Stomach (tissue), 4 donors: Measurements from ENCODE around the gene BBS1.

Source experiments
- CTCF ChIP-seq, 7 experiments: fragments of 450-650 bp in 4 of 7; fragments of 200-600 bp in 3 of 7; sonication (generic) in 3 of 7; IDR thresholded peaks; one replicate each; pipeline ENCODE4 v1.5.1; 2016 to 2019; ENCODE audit warnings: antibody characterized with exemption in 7 of 7, control low read depth in 2 of 7, mild to moderate bottlenecking in 1 of 7
- POLR2AphosphoS5 ChIP-seq, 3 donors: sonication (generic); formaldehyde crosslinking; IDR thresholded peaks; one replicate each; pipeline ENCODE4 v1.6.1; 2016; ENCODE audit warnings: antibody characterized with exemption in 3 of 3

DNA sequence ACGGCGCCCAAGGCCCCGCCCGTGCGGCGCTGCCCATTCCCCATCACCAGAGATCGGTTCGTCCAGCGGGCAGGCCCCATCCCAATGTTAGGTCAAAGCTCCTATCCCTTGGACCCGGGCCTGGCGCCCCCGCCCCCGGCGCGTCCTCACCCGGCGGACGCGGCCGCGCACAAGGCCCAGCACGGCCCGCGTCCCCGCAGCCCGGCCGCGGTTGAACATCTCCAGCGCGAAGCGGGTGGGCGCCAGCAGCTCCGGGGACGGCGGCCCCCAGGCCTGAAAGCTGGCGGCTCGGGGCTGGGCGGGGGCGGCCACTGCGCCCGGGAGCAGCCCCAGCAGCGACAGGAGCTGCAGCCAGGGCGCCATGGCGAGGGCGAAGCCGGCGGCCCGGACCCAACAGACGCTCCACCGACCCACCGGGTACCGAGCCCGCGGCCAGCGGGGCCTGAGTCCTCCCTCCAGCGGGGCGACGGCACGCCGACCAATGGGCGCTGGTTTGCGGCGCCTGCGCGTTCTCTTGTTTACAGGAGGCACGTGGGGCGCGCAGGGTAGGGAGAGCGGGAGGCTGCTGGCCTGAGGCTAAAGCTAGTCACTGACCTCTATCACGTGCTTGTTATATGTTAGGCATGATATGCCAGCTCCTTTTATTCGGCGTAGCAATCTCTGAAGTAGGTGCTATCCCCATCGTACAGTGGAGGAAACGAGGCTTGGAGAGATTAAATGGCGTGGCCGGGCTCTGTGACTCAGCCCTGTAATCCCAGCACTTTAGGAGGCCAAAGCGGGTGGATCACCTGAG lies 57.9 kb downstream of the BBS1 start, which contains the start of gene CTSF:
- TF ChIP-seq CTCF (IDR thresholded peaks at IDR 0.05) (no peak), POLR2AphosphoS5 (IDR thresholded peaks at IDR 0.05) (peak in 2 of 3 donors; percentile 9 to 77)
